GM23248 (cell line): ENCODE results near the gene ATP13A3.

Experiments
- EZH2 ChIP-seq: fragments of 200-600 bp; sonication (generic); IDR thresholded peaks from 2 replicates; pipeline ENCODE4 v1.6.1; 2018; ENCODE audit warnings: antibody characterized with exemption, mild to moderate bottlenecking; ENCODE audit not compliant: insufficient read depth, poor library complexity, severe bottlenecking
- EZH2phosphoT487 ChIP-seq: fragments of 200-600 bp; sonication (generic); IDR thresholded peaks from 2 replicates; pipeline ENCODE4 v1.6.1; 2018; ENCODE audit warnings: antibody characterized with exemption, moderate library complexity, mild to moderate bottlenecking, low read depth; ENCODE audit not compliant: insufficient read depth

- TF ChIP-seq EZH2phosphoT487 (no peak), EZH2 (no peak)
These were observed 98.8 kb downstream of the ATP13A3 start for GRCh38 chr3:194387926-194388418.
